HG02981 (cell line): ENCODE results near the gene FARSB.
"Not testable (repeated sequence)": the region's sequence is repeated elsewhere in the genome, so short reads cannot be mapped to it uniquely, and the experiment has no call there.

ENCODE experiments used
- ATAC-seq: cut with Tn5 transposase; IDR thresholded peaks from one replicate; pipeline ENCODE4 v1.9.1; 2021; ENCODE audit warnings: mild to moderate bottlenecking, moderate library complexity; ENCODE audit not compliant: unreplicated experiment

The FARSB gene

GRCh38 chr2:222609381-222609780, 46.5 kb downstream of the FARSB start:
- ATAC-seq = no peak

GRCh38 chr2:222608081-222608480, 47.8 kb downstream of the FARSB start:
- no peak for ATAC-seq

GRCh38 chr2:222606306-222606705, 49.6 kb downstream of the FARSB start:
- ATAC-seq = no peak

GRCh38 chr2:222604749-222605515, 51.0 kb downstream of the FARSB start:
- no peak for ATAC-seq

- no peak for ATAC-seq
These were observed 52.4 kb downstream of the FARSB start for GRCh38 chr2:222603501-222603900.

- ATAC-seq = no peak
These were observed 57.3 kb downstream of the FARSB start for GRCh38 chr2:222598611-222599010.

- no peak for ATAC-seq
These were observed 60.3 kb downstream of the FARSB start for GRCh38 chr2:222595581-222595980.

GRCh38 chr2:222594679-222595078, 61.2 kb downstream of the FARSB start:
- ATAC-seq = no peak

GRCh38 chr2:222592176-222592575, 63.7 kb downstream of the FARSB start:
- ATAC-seq = no peak

GRCh38 chr2:222591661-222592060, 64.2 kb downstream of the FARSB start:
- ATAC-seq = no peak

GRCh38 chr2:222584589-222584988, 71.3 kb downstream of the FARSB start:
- ATAC-seq = not testable (repeated sequence)

- peak; percentile 61 for ATAC-seq
These were observed 73.0 kb downstream of the FARSB start for GRCh38 chr2:222582928-222583327.

GRCh38 chr2:222577341-222577740, 78.6 kb downstream of the FARSB start:
- ATAC-seq = no peak

GRCh38 chr2:222576171-222577081, 79.5 kb downstream of the FARSB start:
- no peak for ATAC-seq

GRCh38 chr2:222575618-222576017, 80.3 kb downstream of the FARSB start:
- no peak for ATAC-seq

GRCh38 chr2:222572751-222573174, 83.1 kb downstream of the FARSB start:
- ATAC-seq = no peak

- no peak for ATAC-seq
These were observed 83.6 kb downstream of the FARSB start for GRCh38 chr2:222572264-222572721.

- ATAC-seq = no peak
These were observed 86.1 kb downstream of the FARSB start for GRCh38 chr2:222569826-222570225.

- ATAC-seq = no peak
These were observed 87.0 kb downstream of the FARSB start for GRCh38 chr2:222568865-222569264.

GRCh38 chr2:222566229-222566628, 89.7 kb downstream of the FARSB start:
- no peak for ATAC-seq

GRCh38 chr2:222563936-222564335, 92.0 kb downstream of the FARSB start:
- ATAC-seq = no peak
